ENCODE results near the gene PLAC1. TPM values are rescaled to one million over a fixed set of nuclear protein-coding genes. Genes with fewer than 3 reads are reported as not detected.

PLAC1 gene, protein sequence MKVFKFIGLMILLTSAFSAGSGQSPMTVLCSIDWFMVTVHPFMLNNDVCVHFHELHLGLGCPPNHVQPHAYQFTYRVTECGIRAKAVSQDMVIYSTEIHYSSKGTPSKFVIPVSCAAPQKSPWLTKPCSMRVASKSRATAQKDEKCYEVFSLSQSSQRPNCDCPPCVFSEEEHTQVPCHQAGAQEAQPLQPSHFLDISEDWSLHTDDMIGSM
- not detected for total RNA-seq

DNA sequence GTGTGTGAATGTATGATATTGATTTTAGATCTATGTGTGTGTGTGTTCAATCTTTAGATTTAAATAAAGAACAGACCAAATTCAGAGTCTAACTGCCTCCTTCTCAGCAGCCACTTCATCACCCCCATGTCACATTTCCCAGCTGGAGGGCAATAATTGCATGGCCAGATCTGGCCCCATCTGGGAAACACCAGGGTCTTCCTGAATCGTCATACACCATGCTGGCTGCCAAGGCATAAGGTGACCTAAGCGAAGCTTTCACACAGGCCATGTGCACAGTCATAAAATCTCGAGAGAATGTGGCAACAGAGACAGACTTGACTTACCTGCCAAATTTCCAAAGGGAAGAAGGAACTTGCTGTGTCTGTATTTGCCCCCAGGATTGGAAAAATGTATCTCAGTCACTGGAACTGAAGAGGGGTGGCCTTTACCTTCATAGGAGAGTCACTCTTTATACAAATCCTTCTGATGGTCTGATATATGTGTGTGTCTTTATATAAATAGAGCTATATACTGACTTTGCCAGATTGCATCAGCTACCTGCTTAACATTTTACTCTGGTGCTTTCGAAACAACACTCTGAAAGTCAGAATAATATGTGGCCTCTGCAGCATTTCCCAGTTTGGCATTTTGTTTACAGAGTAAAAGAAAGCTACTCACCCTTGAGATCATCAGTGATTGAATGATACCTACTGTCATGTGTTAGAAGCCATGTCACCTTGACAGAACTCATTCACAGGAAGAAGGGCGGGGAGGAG is at the start of gene PLAC1:
PLAC1 (minus strand) TSS at position 470 of the 758 bp plus-strand sequence. CDS start 91,789 bp downstream, outside the sequence.
- Histone ChIP-seq H3K27me3 (peaks cover 3% of the 10 kb centered on the region), H3K27ac (no peak within 1 kb of the TSS), H3K4me1 (no peaks in the 10 kb centered on the region), H3K9me3 (no peaks in the 10 kb centered on the region), H3K36me3 (no peaks in the 10 kb centered on the region), H3K9ac (ENCODE audit: low read depth in 2 of 2, low read length in 2 of 2) (no peak within 1 kb of the TSS), H3K4me3 (no peak within 1 kb of the TSS)
- intact Hi-C loops (cut with DNase I): no loop called here
- TF ChIP-seq, protein P1, sequence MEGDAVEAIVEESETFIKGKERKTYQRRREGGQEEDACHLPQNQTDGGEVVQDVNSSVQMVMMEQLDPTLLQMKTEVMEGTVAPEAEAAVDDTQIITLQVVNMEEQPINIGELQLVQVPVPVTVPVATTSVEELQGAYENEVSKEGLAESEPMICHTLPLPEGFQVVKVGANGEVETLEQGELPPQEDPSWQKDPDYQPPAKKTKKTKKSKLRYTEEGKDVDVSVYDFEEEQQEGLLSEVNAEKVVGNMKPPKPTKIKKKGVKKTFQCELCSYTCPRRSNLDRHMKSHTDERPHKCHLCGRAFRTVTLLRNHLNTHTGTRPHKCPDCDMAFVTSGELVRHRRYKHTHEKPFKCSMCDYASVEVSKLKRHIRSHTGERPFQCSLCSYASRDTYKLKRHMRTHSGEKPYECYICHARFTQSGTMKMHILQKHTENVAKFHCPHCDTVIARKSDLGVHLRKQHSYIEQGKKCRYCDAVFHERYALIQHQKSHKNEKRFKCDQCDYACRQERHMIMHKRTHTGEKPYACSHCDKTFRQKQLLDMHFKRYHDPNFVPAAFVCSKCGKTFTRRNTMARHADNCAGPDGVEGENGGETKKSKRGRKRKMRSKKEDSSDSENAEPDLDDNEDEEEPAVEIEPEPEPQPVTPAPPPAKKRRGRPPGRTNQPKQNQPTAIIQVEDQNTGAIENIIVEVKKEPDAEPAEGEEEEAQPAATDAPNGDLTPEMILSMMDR (IDR thresholded peaks at IDR 0.05): no peak
- DNase-seq: no peak

DNA sequence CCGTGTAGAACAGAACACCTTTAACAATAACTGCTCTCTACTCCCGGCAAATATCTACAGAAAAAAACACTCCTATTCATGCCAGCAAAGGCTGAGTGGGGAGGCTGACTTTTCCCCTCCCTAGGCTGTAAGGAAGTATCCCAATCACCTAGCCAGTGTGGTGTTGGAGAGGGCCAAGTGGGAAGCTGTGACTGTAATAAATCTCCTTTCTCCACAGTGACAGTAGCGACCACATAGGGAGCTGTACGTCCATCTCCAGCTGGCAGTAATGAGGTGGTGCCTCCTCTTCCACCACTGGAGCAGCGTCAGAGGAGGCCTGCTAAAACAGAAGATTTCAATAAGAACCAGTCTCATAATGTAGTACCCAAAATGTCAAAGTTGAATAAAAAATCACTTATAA is 47.9 kb upstream of the PLAC1 start:
- Histone ChIP-seq H3K27me3 (no peaks in the 10 kb centered on the region), H3K9me3 (no peaks in the 10 kb centered on the region), H3K4me3 (no peak overlapping the region), H3K9ac (ENCODE audit: low read depth in 2 of 2, low read length in 2 of 2) (no peak overlapping the region), H3K36me3 (no peaks in the 10 kb centered on the region), H3K4me1 (no peaks in the 10 kb centered on the region), H3K27ac (no peak overlapping the region)
- intact Hi-C loops (cut with DNase I): no loop called here
- DNase-seq: no peak
- TF ChIP-seq, protein P1 (IDR thresholded peaks at IDR 0.05): no peak

GRCh38 chrX:134695999-134696398 is 37.7 kb upstream of the PLAC1 start:
- no peaks in the 10 kb centered on the region for H3K4me1 ChIP-seq
- H3K9ac ChIP-seq (ENCODE audit: low read depth in 2 of 2, low read length in 2 of 2): no peak overlapping the region
- H3K27ac ChIP-seq: no peak overlapping the region
- H3K9me3 ChIP-seq: no peaks in the 10 kb centered on the region
- H3K27me3 ChIP-seq: no peaks in the 10 kb centered on the region
- intact Hi-C loops (cut with DNase I): no loop called here
- TF ChIP-seq, protein P1 (IDR thresholded peaks at IDR 0.05): no peak
- no peak for DNase-seq
- no peaks in the 10 kb centered on the region for H3K36me3 ChIP-seq
- H3K4me3 ChIP-seq: no peak overlapping the region

DNA sequence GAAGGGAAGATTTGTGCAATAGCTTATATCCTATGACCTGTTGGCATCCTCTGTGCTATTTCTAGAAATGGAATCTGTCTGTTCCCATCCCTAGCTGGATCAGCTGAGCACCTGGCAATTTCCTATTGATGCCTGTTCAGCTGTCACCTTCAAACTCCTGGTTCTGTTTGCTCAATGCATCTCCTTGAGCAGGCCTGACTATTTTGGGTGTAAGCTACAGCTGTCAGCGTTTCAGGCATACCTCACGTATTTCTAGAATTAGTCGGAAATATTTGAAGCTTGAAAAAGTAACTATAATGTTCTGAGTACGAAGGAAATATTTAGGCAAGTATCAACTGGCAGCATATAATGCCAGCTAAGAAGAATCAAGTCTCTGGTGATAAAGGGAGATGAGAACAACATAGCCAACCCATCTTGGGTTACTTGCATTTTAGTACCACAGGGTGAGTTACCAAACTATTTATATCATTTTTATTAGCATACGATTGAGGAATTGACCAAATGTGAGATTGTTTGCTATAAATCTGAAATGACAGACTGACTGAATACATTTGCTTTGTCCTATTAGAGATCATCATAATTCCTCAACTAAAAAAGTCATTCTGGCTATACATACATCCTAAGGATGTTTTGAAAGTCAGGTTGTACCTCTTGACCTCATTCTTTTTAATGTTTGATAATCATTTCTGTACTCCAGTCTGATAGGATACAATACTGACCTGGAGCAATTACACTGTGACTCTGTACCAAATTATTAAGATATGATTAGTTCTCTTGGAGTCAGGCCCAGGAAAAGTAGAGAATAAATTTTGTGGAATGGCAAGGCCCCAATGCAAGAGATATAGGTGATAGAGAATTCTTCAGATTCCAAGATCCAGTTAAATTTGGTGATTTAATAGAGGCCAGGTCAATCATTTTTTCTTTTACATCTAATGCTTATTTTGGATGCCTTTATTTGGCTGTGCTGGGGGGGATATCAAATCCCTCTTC is 36.4 kb upstream of the PLAC1 start:
- no peak for DNase-seq
- Histone ChIP-seq H3K27me3 (no peaks in the 10 kb centered on the region), H3K4me3 (no peak overlapping the region), H3K36me3 (no peaks in the 10 kb centered on the region), H3K9me3 (no peaks in the 10 kb centered on the region), H3K9ac (ENCODE audit: low read depth in 2 of 2, low read length in 2 of 2) (no peak overlapping the region), H3K27ac (no peak overlapping the region), H3K4me1 (no peaks in the 10 kb centered on the region)
- TF ChIP-seq, protein P1 (IDR thresholded peaks at IDR 0.05): no peak
- intact Hi-C loops (cut with DNase I): no loop called here

DNA sequence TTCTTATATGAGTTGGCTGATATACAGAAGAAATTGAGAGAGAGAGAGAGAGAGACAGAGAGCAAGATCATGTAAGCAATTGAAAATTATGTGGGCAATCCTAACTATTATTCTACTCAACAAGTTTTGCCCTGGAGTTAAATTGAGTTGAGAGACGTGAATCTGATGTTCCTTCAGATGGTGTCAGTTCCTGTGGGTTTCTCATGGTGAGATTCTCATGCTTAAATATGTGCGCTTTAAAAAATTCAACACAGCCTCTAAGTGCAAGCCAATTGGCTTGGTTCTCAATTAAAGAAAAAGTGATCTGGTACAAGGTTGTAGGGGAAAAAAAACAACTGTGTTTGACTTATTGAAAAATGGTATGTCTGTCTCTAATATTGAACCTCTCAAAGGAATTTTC is 35.4 kb upstream of the PLAC1 start:
- TF ChIP-seq, protein P1 (IDR thresholded peaks at IDR 0.05): no peak
- H3K36me3 ChIP-seq: no peaks in the 10 kb centered on the region
- H3K27ac ChIP-seq: no peak overlapping the region
- H3K27me3 ChIP-seq: no peaks in the 10 kb centered on the region
- H3K4me3 ChIP-seq: no peak overlapping the region
- DNase-seq: no peak
- no peak overlapping the region for H3K9ac ChIP-seq (ENCODE audit: low read depth in 2 of 2, low read length in 2 of 2)
- intact Hi-C loops (cut with DNase I): no loop called here
- H3K9me3 ChIP-seq: no peaks in the 10 kb centered on the region
- H3K4me1 ChIP-seq: no peaks in the 10 kb centered on the region

Measured in colonic mucosa (tissue), 4 donors.